SIG-M5 (cell line): ENCODE measurements around the gene RSRC2.
A peak's percentile ranks its signal among the peaks of the same experiment; 100 is the strongest.
"Not testable (repeated sequence)": the region's sequence is repeated elsewhere in the genome, so short reads cannot be mapped to it uniquely, and the experiment has no call there.

Source experiments
- DNase-seq: peaks from one replicate; lab custom pipeline; 2025; lab: John Stamatoyannopoulos, UW

Gene RSRC2

DNA sequence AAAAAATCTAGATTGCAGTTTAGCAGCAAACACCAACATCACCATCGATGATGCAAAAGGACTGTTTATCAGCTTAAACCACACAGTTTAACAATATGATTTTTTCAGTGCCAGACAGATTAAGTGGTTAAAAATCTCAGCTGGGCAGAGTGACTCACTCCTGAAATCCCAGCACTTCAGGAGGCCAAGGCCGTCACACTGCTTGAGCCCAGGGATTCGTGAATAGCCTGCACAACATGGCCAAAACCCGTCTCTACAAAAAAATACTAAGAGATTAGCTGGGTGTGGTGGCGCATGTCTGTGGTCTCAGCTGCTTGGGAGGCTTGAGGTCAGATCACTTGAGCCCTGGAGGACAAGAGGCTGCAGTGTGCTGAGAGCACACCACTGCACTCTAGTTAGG lies 8.9 kb downstream of the RSRC2 start:
- DNase-seq, result no peak

DNA sequence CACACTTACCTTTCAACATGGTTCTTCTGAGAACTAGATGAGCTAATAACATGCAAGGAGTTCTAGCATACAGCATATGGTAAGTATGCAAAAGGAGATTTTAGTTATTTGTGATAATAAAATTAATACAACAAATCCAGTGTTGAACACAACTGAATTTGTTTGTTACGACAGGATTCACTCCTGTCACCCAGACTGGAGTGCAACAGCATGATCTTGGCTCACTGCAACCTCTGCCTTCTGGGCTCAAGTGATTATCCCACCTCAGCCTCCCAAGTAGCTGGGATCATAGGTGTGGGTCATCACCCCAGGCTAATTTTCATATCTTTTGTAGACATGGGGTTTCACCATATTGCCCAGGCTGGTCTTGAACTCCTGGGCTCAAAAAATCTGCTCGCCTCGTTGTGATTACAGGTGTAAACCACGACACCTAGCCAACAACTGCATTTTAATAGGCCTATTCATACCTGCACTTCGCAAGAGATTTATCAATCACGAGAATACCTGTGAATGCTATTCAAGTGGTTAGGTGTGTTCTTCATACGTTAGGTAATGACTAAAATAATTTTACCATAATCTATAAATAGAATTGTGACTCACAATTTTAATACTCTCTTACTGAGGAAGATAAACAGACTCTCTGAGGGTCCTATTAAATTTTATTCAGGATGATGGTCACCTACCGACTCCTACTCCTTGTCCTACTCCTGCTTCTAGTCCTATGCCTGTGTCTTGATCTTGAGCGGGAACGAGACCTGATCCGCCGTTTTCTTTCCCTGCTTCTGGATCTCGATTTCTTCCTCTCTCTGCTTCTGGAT lies 10.0 kb downstream of the RSRC2 start:
- no peak for DNase-seq

DNA sequence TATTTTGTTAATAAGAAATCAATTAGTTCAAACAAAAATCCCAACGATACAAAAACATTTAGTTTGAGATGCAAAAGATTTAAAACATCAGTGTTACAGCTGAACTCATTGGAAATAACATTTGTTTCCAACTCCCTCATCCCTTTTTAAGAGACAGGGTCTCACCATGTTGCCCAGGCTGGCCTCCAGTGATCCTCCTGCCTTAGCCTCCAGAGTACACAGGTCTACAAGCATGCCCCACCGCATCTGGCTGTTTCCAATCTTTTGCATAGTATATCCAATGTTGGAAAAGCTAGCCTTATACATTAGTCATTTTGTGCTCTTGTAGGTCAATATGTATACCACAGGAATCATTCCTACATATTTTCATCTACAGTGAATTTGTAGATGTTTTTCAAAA lies 11.5 kb downstream of the RSRC2 start:
- DNase-seq, result no peak

GRCh38 chr12:122513660-122514059 lies 13.1 kb downstream of the RSRC2 start:
- DNase-seq, result no peak

DNA sequence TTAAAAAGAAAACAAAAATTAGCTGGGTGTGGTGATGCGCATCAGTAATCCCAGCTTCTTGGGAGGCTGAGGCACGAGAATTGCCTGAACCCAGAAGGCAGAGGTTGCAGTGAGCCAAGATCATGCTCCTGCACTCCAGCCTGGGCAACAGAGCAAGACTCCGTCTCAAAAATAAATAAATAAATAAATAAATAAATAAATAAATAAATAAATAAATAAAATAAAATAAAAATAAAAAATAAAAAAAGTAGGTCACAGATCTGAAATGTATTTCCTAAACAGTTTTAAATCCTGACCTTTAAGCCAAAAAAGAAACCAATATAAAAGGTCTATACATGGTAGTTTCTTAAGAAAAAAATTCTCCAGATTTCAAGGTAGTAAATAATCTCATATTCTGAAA lies 13.7 kb downstream of the RSRC2 start:
- DNase-seq, result not testable (repeated sequence)

- no peak for DNase-seq
Observed at GRCh38 chr12:122508163-122508562, 18.6 kb downstream of the RSRC2 start.

- no peak for DNase-seq
Observed at GRCh38 chr12:122506393-122506938, 20.3 kb downstream of the RSRC2 start.

DNA sequence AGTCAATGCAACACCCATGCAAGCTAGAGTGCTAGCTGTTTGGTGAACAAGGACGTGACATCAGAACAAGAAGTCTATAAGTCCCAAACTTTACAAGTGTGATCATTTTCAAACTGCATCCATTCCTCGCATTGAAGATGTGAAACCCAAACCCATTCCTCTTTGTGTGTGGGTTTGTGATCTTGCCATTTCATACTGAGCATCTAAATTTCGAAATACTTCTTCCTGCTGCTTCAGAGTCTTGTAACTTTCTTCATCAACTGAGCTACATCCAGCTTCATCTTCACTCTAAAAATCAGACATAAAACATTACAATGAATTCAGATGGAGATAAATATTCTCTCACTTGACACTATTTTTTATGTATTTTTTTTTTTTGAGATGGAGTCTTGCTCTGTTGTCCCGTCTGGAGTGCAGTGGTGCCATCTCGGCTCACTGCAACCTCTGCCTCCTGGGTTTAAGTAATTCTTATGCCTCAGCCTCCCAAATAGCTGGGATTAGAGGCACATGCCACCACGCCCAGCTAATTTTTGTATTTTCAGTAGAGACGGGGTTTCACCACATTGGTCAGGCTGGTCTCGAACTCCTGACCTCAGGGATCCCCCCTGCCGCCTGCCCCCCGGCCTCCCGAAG lies 21.2 kb downstream of the RSRC2 start:
- peak; percentile 11 for DNase-seq

DNA sequence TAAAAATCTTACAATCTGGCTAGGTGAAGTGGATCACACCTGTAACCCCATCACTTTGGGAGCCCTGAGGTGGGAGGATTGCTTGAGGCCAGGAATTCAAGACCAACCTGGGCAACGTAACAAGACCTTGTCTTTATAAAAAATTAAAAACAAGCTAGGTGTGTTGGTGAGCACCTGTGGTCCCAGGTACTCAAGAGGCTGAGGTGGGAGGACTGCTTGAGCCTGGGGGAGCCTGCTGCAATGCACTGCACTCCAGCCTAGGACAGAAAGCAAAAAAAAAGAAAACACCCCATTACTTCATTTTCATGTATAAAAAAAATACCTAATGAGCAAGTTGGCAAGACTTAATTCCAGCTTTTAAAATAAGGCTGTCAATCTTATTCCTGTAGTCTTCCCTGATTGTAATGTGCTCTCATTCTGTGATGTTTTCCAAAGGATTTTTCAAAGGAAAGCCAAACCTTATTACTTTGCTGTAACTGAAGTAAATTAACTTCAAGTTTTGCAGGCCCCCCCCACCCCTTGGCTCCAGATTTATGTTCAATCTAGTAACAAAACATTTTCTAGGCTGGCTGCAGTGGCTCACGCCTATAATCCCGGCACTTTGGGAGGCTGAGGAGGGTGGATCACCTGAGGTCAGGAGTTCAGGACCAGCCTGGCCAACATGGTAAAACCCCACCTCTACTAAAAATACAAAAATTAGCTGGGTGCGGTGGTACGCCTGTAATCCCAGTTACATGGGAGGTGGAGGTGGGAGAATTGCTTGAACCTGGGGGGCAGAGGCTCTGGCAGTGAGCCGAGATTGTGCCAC lies 22.7 kb downstream of the RSRC2 start:
- no peak for DNase-seq

DNA sequence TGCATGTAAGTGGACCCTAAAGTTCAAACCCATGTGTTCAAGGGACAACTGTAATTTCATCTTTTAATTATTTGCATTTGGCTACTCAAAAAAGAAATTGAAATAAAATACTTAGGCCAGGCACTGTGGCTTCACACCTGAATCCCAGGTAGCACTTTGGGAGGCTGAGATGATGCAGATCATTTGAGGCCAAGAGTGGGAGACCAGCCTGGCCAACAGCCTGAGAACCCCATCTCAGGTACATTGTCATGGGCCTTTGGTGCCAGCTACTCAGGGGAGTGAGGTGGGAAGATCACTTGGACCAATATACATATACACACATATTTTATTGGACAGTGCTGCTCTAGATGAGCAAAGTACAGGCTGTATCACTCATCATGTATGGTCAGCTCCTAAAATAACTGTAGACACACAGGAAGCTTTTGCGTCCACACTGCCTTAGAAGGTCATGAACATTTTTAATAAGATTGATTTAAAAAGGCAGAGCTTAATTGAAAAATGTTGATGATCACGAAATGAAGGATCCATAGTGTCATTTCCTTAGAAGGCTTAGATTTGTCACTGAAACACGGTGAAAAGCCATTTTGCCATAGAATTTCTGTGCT lies 23.5 kb downstream of the RSRC2 start:
- DNase-seq, result no peak

DNA sequence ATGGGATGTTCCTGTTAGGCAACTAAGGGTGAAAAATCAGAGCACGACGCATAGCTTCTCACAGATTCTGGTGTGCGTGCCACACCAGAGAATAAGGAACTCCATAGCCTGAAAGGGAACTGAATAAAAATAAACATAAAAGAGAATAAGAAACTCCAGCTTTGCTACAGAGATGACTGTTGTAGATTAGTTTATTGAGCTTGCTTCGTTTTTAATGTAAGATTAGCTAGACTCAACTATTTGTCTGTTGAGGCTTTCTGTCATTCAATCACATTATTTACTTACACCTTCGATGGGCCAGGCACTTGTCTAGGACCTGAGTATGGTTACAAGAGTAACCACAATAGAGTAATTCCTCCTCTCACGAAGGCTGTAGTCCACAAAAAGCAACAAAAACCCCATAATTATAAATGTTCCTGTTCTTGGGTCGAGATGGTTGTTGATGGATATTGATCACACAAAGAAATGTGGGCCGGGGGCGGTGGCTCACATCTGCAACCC lies 25.2 kb downstream of the RSRC2 start:
- DNase-seq, result no peak

DNA sequence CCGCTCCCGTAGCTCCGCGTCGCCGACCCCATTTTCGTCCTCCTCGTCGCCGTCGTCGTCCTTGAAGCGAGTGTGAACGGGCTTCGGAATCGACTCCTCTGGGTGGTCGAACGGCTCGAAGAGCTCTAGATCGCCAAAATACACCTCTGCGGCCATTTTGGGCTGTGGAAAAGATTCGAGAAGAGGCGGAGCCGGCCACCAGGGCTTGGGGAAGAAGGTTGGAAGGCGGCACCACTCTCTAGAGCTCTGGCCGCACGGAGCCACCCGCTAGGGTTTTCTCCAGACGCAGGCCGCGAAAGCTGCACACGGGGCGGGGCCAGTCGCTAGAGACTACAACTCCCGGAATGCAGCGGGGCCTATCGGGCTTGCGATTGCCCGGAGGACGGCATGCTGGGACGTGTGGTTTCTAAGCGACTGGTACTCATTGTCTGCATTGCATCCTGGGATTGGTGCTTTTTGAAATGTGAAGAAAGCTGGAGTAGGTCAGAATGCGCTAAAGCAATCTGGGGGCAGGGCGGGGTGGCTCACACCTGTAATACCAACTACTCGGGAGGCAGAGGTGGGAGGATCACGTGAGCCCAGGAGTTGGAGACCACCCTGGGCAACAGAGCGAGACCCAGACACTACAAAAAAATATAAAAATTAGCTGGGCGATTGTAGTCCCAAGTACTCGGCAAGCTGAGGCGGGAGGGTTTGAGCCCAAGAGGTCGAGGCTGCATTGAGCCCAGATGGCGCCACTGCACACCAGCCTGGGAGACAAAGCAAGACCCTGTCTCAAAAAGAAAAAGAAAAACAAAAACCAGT lies 25.8 kb downstream of the RSRC2 start, which contains the start of gene ZCCHC8:
ZCCHC8 (minus strand) TSS at position 248 of the 804 bp plus-strand sequence; CDS start at position 156, 92 bp downstream.
- peak; percentile 99 for DNase-seq

DNA sequence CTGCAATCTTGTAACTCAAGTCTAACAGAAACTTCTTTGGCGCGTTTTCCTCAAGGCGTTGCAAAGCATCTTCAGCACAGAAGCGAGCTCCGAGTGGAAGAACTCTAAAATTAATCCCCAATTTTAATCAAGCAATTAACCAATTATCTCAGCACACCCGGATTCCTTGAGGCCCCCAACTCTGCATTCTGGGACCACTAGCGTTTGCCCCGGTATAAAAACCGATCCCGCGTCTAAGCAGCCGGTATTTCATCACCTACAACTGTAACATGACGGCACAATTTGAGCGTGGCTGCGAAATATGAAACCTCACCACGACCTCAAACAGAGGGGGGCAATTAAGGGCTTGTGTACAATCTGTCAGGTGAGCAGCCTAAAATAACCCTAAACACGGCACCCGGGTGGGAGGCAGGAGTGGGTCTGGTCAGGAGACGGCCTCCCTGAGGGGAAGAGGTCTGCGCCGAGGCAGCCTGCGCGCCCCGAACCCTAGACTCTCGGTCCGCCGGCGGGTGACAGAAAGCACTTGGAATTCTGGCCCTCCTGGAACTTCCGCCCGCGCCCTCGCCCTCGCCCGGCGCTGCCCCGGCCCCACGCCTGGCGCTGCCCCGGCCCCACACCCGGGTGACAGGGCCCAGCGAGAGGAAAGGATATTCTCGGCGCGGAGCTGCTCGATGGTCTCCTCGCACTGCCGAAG lies 26.6 kb downstream of the RSRC2 start:
- peak; percentile 31 for DNase-seq

DNA sequence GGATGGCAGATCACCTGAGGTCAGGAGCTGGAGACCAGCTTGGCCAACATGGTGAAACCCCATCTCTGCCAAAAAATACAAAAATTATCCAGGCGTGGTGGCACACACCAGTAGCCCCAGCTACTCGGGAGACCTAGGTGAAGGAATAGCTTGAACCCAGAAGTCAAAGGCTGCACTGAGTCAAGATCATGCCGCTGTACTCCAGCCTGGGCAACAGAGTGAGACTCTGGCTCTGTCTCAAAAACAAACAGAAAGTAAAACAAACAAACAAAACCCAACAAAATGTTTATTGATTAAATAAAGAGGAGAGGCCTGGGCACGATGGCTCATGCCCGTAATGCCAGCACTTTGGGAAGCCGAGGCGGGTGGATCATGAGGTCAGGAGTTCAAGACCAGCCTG lies 31.5 kb downstream of the RSRC2 start:
- DNase-seq, result no peak

- DNase-seq, result not testable (repeated sequence)
Observed at GRCh38 chr12:122493222-122493621, 33.5 kb downstream of the RSRC2 start.

- DNase-seq, result no peak
Observed at GRCh38 chr12:122491991-122492390, 34.7 kb downstream of the RSRC2 start.

DNA sequence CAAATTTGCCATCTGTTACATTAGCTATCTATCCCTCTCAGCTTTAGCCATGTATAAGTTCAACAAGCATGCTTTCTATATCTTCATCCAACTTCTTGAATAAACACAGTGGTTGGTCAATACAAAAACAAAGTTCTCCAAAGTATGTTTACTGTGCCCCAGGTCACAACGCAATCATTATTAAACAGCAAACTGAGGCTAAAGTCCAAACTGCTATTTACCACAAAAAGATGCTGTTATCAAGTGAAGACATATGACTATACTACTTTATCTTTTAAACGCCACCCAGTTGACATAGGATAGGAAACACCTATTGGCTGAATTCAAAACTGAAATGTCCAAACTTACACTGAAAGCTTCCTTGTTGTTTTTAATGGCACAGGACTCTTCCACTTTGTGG lies 37.7 kb downstream of the RSRC2 start:
- no peak for DNase-seq

GRCh38 chr12:122487807-122488206 lies 38.9 kb downstream of the RSRC2 start:
- DNase-seq, result not testable (repeated sequence)

DNA sequence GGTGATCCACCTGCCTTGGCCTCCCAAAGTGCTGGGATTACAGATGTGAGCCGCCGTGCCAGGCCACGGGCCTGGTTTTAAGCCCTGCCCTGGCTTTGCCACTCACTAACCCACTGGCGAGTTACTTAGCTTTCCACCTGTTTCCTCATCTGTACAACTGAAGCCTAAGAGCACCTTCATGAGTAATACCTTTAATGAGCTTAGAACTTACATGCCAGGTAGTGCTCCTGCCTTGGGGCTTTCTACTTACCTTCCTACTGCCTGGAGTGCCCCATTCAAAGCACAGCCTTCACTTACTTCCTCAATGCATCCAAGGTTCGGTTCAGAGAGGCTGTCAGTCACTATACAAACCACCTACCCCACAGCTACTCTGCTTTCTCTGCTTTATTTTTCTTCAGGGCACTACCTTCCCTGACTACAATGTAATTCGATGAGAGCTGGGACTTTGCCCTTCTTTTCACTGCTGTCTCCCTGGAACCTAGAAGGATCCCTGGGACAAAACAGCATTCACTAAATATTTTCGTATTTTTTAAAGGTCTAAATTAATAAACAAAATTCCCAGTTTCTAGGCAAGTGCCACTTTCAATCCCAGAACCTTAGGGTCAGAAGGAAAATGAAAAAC lies 39.8 kb downstream of the RSRC2 start:
- DNase-seq, result no peak

DNA sequence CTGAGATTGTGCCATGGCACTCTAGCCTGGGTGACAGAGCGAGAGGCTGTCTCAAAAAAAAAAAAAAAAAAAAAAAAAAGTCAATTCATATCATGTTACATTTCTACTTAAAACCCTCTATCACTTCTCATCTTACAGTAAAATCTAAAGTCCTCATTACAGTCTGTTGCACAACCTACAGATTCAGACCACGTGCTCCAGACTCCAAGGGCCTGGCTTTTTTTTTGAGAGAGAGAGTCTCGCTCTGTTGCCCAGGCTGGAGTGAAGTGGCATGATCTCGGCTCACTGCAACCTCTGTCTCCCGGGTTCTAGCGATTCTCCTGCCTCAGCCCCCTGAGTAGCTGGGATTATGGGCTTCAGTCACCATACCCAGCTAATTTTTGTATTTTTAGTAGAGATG lies 40.4 kb downstream of the RSRC2 start:
- not testable (repeated sequence) for DNase-seq
